Spleen (tissue), 11 donors: ENCODE measurements around the gene GPR157. TPM values are rescaled to one million over a fixed set of nuclear protein-coding genes. Genes with fewer than 3 reads are reported as not detected.
A peak's percentile ranks its signal among the peaks of the same experiment; 100 is the strongest.

Experiments
- DNase-seq: peaks from one replicate; pipeline ENCODE4 v3.0.0-alpha.2; 2020
- H3K27ac ChIP-seq, 8 donors: fragments of 200-600 bp; sonication (generic) in 7 of 8; 1 replicate in 4 of 8; 2 replicates in 4 of 8; pipeline versions ENCODE4 v1.5.0 to v1.8.0; 2016 to 2021; ENCODE audit warnings: inconsistent platforms in 4 of 8, mild to moderate bottlenecking in 4 of 8, moderate library complexity in 1 of 8
- H3K27me3 ChIP-seq, 7 donors: fragments of 200-600 bp; sonication (generic) in 6 of 7; replicated peaks in 1 of 7; 1 replicate in 4 of 7; 2 replicates in 3 of 7; pipeline versions ENCODE4 v1.5.0 to v1.8.0; 2016 to 2021; ENCODE audit warnings: inconsistent platforms in 3 of 7, mild to moderate bottlenecking in 1 of 7
- H3K36me3 ChIP-seq, 6 donors: fragments of 200-600 bp; sonication (generic) in 5 of 6; 1 replicate in 4 of 6; 2 replicates in 2 of 6; pipeline versions ENCODE4 v1.5.0 to v1.8.0; 2016 to 2021; ENCODE audit warnings: inconsistent platforms in 2 of 6
- H3K4me1 ChIP-seq, 6 donors: fragments of 200-600 bp; sonication (generic) in 5 of 6; 1 replicate in 3 of 6; 2 replicates in 3 of 6; pipeline versions ENCODE4 v1.5.0 to v1.8.0; 2016 to 2021; ENCODE audit warnings: inconsistent platforms in 3 of 6
- H3K4me3 ChIP-seq, 8 donors: fragments of 200-600 bp; sonication (generic) in 7 of 8; 1 replicate in 4 of 8; 2 replicates in 4 of 8; pipeline versions ENCODE4 v1.5.0 to v1.8.0; 2016 to 2021; ENCODE audit warnings: inconsistent platforms in 4 of 8, mild to moderate bottlenecking in 4 of 8, moderate library complexity in 2 of 8
- H3K9me3 ChIP-seq, 8 donors: fragments of 200-600 bp; sonication (generic) in 7 of 8; 1 replicate in 4 of 8; 2 replicates in 4 of 8; pipeline versions ENCODE4 v1.5.0 to v1.8.0; 2016 to 2021; ENCODE audit warnings: inconsistent platforms in 4 of 8
- POLR2A ChIP-seq, 3 donors: fragments of 450-650 bp; IDR thresholded peaks; one replicate each; pipeline ENCODE4 v1.5.1; 2017; ENCODE audit warnings: antibody characterized with exemption in 3 of 3, mild to moderate bottlenecking in 1 of 3
- POLR2AphosphoS5 ChIP-seq, 3 donors: sonication (generic); formaldehyde crosslinking; IDR thresholded peaks; one replicate each; pipeline ENCODE4 v1.5.1; 2017; ENCODE audit warnings: antibody characterized with exemption in 3 of 3
- WGBS, 5 donors: extraction: QIAGEN DNeasy Blood & Tissue Kit in 3 of 5; methylation state at CpG; one replicate each; pipeline versions ENCODE4 v1.1.5 to v1.1.7; 2013 to 2018; 5-methylcytosine and 5-hydroxymethylcytosine counted together
- intact Hi-C: fragments of 100-400 bp; cut with DNase I; formaldehyde crosslinking; loops from one replicate; pipeline ENCODE4 v1.15.0; 2023; ENCODE audit warnings: low total_unique reads
- polyA plus RNA-seq, 3 donors: library from polyadenylated mRNA; stranded (reverse); fragments of 200-250 nt; gene quantifications; one replicate each; pipeline ENCODE4 v1.2.1, GENCODE V29; 2013
- total RNA-seq, 7 donors: library from RNA; depleted of rRNA in 3 of 7; stranded (reverse); fragments of >200 nt in 3 of 7; fragmentation: NEBNext Ultra II Directional in 4 of 7; extraction: Animal tissue kit (Norgen Biotek cat#: 25700) in 4 of 7; gene quantifications; one replicate each; pipeline versions ENCODE4 v1.1.0 to v1.2.1, GENCODE V29; 2016 to 2021
- TF ChIP-seq, protein P1 (sequence below), 11 experiments: fragments of 200-600 bp in 7 of 11; fragments of 450-650 bp in 4 of 11; sonication (generic) in 4 of 11; IDR thresholded peaks in 8 of 11; conservative IDR thresholded peaks in 3 of 11; 1 replicate in 7 of 11; 2 replicates in 4 of 11; pipeline versions ENCODE4 v1.4.0 to v1.8.0; 2016 to 2021; ENCODE audit warnings: antibody characterized with exemption in 11 of 11, inconsistent platforms in 4 of 11, mild to moderate bottlenecking in 1 of 11
- donor health status: healthy with polysubstance abuse.
- donor health status: DM: no; HTN: no; CAD: no; lungs with moderate emphysema.
- donor health status: DM: no; HTN: no; CAD: no.
- donor health status: Bipolar disorder and iron deficiency.
- donor health status: healthy.
- donor health status: DM: no; HTN: no; CAD: no.
- donor health status: DM: yes; HTN: yes; CAD: no.

GPR157 gene
- total and polyA plus RNA-seq, 10 donors: 1.2 to 10.5 (median 6.8) TPM

DNA sequence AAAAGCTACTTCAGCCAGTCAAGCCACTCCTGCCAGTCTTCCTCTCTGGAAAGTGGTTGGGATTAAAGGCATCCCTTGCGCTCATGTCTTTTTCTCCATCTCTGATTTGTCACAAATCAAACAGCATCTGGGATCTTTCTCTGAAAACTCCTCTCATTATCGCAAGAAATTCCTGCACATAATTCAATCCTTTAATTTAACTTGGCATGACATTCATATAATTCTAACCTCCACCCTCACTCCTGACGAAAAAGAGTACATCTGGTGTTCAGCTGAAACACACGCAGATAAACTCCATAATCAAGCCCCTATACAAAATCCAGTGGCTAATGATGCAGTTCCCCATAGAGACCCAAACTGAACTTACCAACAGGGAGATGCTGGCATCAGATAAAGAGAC is 40.1 kb downstream of the GPR157 start:
- intact Hi-C loops: no loop called here
- Histone ChIP-seq H3K27ac (peak overlapping the region in 4 of 8 donors; percentile 8 to 77 (median 14)), H3K36me3 (no peaks in the 10 kb centered on the region), H3K4me1 (peaks cover 7 to 49% (median 26%) of the 10 kb centered on the region in 6 donors), H3K27me3 (no peaks in the 10 kb centered on the region), H3K9me3 (no peaks in the 10 kb centered on the region), H3K4me3 (no peak overlapping the region)
- 71 to 84% (median 79%) methylated on average over 4 of the region's 4 CpGs for WGBS, 5 donors
- no peak for DNase-seq
- TF ChIP-seq POLR2A (IDR thresholded peaks at IDR 0.05): no peak
- TF ChIP-seq POLR2AphosphoS5 (IDR thresholded peaks at IDR 0.05): no peak
- TF ChIP-seq, protein P1, sequence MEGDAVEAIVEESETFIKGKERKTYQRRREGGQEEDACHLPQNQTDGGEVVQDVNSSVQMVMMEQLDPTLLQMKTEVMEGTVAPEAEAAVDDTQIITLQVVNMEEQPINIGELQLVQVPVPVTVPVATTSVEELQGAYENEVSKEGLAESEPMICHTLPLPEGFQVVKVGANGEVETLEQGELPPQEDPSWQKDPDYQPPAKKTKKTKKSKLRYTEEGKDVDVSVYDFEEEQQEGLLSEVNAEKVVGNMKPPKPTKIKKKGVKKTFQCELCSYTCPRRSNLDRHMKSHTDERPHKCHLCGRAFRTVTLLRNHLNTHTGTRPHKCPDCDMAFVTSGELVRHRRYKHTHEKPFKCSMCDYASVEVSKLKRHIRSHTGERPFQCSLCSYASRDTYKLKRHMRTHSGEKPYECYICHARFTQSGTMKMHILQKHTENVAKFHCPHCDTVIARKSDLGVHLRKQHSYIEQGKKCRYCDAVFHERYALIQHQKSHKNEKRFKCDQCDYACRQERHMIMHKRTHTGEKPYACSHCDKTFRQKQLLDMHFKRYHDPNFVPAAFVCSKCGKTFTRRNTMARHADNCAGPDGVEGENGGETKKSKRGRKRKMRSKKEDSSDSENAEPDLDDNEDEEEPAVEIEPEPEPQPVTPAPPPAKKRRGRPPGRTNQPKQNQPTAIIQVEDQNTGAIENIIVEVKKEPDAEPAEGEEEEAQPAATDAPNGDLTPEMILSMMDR (IDR thresholded peaks at IDR 0.05 in 8 of 11, conservative IDR thresholded peaks at IDR 0.05 in 3 of 11): no peak

DNA sequence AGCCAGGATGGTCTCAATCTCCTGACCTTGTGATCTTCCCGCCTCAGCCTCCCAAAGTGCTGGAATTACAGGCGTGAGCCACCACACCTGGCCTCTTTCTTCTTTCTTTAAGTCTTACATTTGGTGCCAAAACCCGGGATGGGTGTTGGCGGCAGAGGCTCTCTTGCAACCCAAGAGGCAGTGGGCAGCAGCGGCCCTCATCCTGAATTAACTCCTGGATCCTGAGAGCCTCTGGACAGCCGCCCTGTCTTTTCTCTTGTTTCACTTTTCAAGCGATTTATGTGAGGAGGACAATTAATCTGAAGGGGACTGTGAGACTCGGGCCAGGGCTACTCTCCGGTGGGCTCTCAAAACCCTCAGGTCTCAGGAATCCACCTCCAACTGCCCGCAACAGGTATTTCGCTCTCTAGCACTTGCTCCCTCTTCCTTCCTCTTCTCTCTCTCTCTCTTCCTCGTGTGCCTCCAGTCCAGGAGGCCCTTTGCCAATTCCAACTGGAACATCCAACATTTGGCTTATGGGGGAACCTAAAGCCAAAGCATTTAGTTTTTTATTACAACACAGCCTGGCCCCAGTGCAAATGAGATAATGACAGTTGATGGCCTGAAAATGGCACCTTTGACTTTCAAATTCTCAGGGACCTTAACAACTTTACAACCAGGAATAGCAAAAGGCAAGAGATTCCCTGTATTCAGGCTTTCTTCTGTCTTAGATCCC is 41.3 kb downstream of the GPR157 start:
- TF ChIP-seq, protein P1 (IDR thresholded peaks at IDR 0.05 in 8 of 11, conservative IDR thresholded peaks at IDR 0.05 in 3 of 11): no peak
- TF ChIP-seq POLR2AphosphoS5 (IDR thresholded peaks at IDR 0.05): no peak
- WGBS, 5 donors: 71 to 80% (median 76%) methylated on average over 12 of the region's 12 CpGs
- intact Hi-C loops: no loop called here
- Histone ChIP-seq H3K27me3 (no peaks in the 10 kb centered on the region), H3K4me1 (peaks cover 14 to 52% (median 30%) of the 10 kb centered on the region in 6 donors), H3K36me3 (no peaks in the 10 kb centered on the region), H3K27ac (peak overlapping the region in 3 of 8 donors; percentile 32 to 77 (median 46)), H3K9me3 (no peaks in the 10 kb centered on the region), H3K4me3 (no peak overlapping the region)
- no peak for DNase-seq

DNA sequence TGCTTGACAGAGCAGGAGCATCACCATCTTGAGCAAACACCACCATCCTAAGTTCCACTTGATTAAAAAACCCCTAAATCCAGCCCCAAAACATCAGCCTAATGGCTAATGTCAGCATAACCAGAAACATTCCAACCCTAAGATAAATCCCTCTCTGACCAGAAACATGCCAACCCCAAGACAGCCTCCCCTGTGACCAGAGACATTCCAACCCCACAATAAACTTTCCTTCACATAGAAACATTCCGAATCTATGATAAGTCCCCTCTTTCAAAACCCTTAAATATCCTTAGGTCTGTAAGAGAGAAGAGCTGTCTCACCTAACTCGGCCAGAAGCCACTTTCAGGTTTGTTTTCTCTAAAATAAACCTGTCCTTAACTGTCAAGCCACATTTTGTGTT is 42.1 kb downstream of the GPR157 start:
- no peak for DNase-seq
- Histone ChIP-seq H3K9me3 (no peaks in the 10 kb centered on the region), H3K4me1 (peaks cover 14 to 60% (median 34%) of the 10 kb centered on the region in 6 donors), H3K27ac (peak overlapping the region in 5 of 8 donors; percentile 17 to 77 (median 41)), H3K36me3 (no peaks in the 10 kb centered on the region), H3K4me3 (no peak overlapping the region), H3K27me3 (no peaks in the 10 kb centered on the region)
- WGBS, 5 donors: 42 to 80% (median 71%) methylated on average over 2 of the region's 2 CpGs
- intact Hi-C loops: no loop called here
- TF ChIP-seq POLR2AphosphoS5 (IDR thresholded peaks at IDR 0.05) (no peak), POLR2A (IDR thresholded peaks at IDR 0.05) (no peak)
- TF ChIP-seq, protein P1 (IDR thresholded peaks at IDR 0.05 in 8 of 11, conservative IDR thresholded peaks at IDR 0.05 in 3 of 11): no peak

DNA sequence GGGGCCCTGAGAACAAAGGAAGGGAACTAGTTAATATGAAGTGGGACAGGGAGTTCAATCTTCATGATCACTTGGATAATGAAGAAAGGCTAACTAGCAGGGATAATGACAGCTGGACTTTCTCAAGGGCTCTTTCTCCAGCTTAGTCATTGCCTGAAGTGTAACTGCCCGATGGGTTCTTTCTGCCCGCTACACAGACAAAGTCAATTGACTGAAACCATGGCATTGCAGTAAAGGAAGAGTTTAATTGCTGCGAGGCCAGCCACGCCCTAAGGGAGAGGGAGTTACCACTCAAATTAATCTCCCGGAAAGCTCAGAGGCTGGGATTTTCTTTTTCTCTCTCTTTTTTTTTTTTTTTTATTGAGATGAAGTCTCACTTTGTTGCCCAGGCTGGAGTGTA is 42.9 kb downstream of the GPR157 start:
- Histone ChIP-seq H3K9me3 (no peaks in the 10 kb centered on the region), H3K36me3 (no peaks in the 10 kb centered on the region), H3K4me1 (peaks cover 14 to 66% (median 35%) of the 10 kb centered on the region in 6 donors), H3K27ac (peak overlapping the region in 7 of 8 donors; percentile 16 to 77 (median 40)), H3K27me3 (no peaks in the 10 kb centered on the region), H3K4me3 (no peak overlapping the region)
- WGBS, 5 donors: 39 to 84% (median 47%) methylated on average over 5 of the region's 5 CpGs
- no peak for DNase-seq
- intact Hi-C loops: no loop called here
- TF ChIP-seq, protein P1 (IDR thresholded peaks at IDR 0.05 in 8 of 11, conservative IDR thresholded peaks at IDR 0.05 in 3 of 11): no peak
- TF ChIP-seq POLR2AphosphoS5 (IDR thresholded peaks at IDR 0.05) (no peak), POLR2A (IDR thresholded peaks at IDR 0.05) (no peak)
